Measurements from ENCODE around the gene ASAP3. TPM values are rescaled to one million over a fixed set of nuclear protein-coding genes. Genes with fewer than 3 reads are reported as not detected.
"Not testable (repeated sequence)": the region's sequence is repeated elsewhere in the genome, so short reads cannot be mapped to it uniquely, and the experiment has no call there.

The ASAP3 gene
- total RNA-seq, 1 donor from 2014 or later, result 36.4 TPM

DNA sequence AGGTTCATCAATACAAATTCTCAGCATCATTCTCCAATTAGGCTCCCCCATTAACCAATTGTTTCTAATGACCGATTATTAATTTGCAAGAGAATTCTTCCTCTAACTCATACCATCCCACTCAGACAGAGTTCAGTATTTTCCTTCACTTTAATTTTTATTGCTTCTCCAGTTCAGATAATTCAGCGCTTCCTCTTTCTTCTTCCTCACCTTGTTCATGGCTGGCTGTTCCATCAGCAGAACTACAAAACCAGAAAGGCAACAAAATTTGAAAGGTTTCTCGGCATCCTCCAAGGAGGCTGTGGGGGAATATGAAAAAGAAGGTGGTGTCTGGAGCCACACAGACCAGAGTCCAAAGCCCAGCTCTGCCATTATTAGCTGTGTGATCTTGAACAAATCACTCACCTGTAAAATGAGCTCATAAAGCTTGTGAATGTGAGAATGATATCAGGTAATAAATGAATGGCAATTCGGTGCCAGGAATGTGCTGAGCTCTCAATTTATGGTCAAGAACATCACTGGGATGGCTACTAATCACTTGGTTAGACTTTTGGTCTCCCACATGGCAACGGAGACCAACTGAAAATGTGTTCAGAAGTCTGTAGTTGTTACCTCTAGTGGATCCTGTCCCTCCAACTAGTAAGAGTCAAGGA, 102.6 kb downstream of the ASAP3 start:
- TF ChIP-seq, protein P1, sequence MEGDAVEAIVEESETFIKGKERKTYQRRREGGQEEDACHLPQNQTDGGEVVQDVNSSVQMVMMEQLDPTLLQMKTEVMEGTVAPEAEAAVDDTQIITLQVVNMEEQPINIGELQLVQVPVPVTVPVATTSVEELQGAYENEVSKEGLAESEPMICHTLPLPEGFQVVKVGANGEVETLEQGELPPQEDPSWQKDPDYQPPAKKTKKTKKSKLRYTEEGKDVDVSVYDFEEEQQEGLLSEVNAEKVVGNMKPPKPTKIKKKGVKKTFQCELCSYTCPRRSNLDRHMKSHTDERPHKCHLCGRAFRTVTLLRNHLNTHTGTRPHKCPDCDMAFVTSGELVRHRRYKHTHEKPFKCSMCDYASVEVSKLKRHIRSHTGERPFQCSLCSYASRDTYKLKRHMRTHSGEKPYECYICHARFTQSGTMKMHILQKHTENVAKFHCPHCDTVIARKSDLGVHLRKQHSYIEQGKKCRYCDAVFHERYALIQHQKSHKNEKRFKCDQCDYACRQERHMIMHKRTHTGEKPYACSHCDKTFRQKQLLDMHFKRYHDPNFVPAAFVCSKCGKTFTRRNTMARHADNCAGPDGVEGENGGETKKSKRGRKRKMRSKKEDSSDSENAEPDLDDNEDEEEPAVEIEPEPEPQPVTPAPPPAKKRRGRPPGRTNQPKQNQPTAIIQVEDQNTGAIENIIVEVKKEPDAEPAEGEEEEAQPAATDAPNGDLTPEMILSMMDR (IDR thresholded peaks at IDR 0.05; ENCODE audit: unreplicated experiment), result no peak
- H3K27me3 Mint-ChIP-seq (ENCODE audit: unreplicated experiment), result peaks cover 3% of the 10 kb centered on the region
- peaks cover 15% of the 10 kb centered on the region for H3K36me3 Mint-ChIP-seq (ENCODE audit: low read depth, unreplicated experiment)
- H3K4me1 Mint-ChIP-seq (ENCODE audit: unreplicated experiment), result peaks cover 49% of the 10 kb centered on the region
- H3K4me3 Mint-ChIP-seq (ENCODE audit: unreplicated experiment), result no peak overlapping the region
- no peaks in the 10 kb centered on the region for H3K9me3 Mint-ChIP-seq (ENCODE audit: unreplicated experiment)
- no peak overlapping the region for H3K27ac Mint-ChIP-seq (ENCODE audit: unreplicated experiment)
- DNase-seq (ENCODE audit: low spot score), result no peak

GRCh38 chr1:23380719-23381118, 103.3 kb downstream of the ASAP3 start:
- TF ChIP-seq, protein P1 (IDR thresholded peaks at IDR 0.05; ENCODE audit: unreplicated experiment), result no peak
- Mint-ChIP-seq H3K9me3 (ENCODE audit: unreplicated experiment) (no peaks in the 10 kb centered on the region), H3K4me3 (ENCODE audit: unreplicated experiment) (no peak overlapping the region), H3K27me3 (ENCODE audit: unreplicated experiment) (peaks cover 3% of the 10 kb centered on the region), H3K4me1 (ENCODE audit: unreplicated experiment) (peaks cover 49% of the 10 kb centered on the region), H3K36me3 (ENCODE audit: low read depth, unreplicated experiment) (peaks cover 15% of the 10 kb centered on the region), H3K27ac (ENCODE audit: unreplicated experiment) (no peak overlapping the region)
- DNase-seq (ENCODE audit: low spot score), result no peak

DNA sequence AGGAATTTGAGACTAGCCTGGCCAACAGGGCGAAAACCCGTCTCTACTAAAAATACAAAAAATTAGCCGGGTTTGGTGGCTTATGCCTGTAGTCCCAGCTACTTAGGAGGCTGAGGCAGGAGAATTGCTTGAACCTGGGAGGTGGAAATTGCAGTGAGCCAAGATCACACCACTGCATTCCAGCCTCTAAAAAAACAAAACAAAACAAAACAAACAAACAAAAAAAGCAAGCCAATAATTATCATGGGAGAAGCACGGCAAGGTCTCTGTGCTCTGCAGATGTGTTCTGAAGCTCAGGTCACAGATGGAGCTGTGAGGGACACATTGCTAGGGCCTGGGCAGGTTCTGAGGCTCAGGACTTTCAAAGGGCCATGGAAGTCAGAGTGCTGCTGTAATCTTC, 103.7 kb downstream of the ASAP3 start:
- Mint-ChIP-seq H3K36me3 (ENCODE audit: low read depth, unreplicated experiment) (peaks cover 15% of the 10 kb centered on the region), H3K4me1 (ENCODE audit: unreplicated experiment) (peaks cover 47% of the 10 kb centered on the region)
- not testable (repeated sequence) for H3K4me3 Mint-ChIP-seq (ENCODE audit: unreplicated experiment); H3K9me3 Mint-ChIP-seq (ENCODE audit: unreplicated experiment); DNase-seq (ENCODE audit: low spot score); H3K27me3 Mint-ChIP-seq (ENCODE audit: unreplicated experiment); H3K27ac Mint-ChIP-seq (ENCODE audit: unreplicated experiment)

Other genes with a start within 250 kb of the ASAP3 start
- gene HNRNPR, start 139.9 kb downstream of the ASAP3 start, total RNA-seq (ENCODE audit: unreplicated experiment), result 146 TPM
- 26.0 TPM for gene ZNF436, start 114.3 kb downstream of the ASAP3 start, total RNA-seq (ENCODE audit: unreplicated experiment)
- 9.7 TPM for gene TCEA3, start 59.4 kb downstream of the ASAP3 start, total RNA-seq (ENCODE audit: unreplicated experiment)
- gene E2F2, start 47.1 kb upstream of the ASAP3 start, total RNA-seq (ENCODE audit: unreplicated experiment), result 0.69 TPM
- 240 TPM for gene ID3, start 75.3 kb upstream of the ASAP3 start, total RNA-seq (ENCODE audit: unreplicated experiment)
- gene RPL11, start 207.6 kb upstream of the ASAP3 start, total RNA-seq (ENCODE audit: unreplicated experiment), result 1,285 TPM

All from endothelial cell (in vitro differentiated cells).